ENCODE data around the gene SLC35A1.
A peak's percentile ranks its signal among the peaks of the same experiment; 100 is the strongest.
"Not testable (repeated sequence)": the region's sequence is repeated elsewhere in the genome, so short reads cannot be mapped to it uniquely, and the experiment has no call there.

SLC35A1 gene

GRCh38 chr6:87472525-87473418 is at the start of gene SLC35A1:
TSS of gene SLC35A1 (plus strand) at chr6:87472974. CDS start at chr6:87473004, 30 bp downstream.
- peak; percentile 85 for DNase-seq (ENCODE audit: low spot score)

DNA sequence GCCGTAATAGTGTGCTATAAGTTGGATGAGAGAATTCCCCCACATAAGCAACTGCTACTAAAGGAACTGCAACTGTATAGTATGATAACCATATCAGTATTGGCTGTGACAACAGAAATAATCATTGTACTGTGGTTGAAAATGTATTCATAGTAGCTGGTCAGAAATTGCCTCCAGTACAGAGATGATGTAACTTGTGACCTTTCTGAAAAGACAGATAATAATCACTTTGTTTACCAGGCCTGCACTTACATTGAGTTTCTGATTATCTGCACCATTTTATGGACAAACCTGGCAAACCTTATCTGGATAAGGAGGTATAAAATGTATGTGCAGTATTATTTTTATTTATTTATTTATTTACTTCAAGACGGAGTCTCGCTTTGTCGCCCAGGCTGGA is 46.0 kb upstream of the SLC35A1 start:
- no peak for DNase-seq (ENCODE audit: low spot score)

DNA sequence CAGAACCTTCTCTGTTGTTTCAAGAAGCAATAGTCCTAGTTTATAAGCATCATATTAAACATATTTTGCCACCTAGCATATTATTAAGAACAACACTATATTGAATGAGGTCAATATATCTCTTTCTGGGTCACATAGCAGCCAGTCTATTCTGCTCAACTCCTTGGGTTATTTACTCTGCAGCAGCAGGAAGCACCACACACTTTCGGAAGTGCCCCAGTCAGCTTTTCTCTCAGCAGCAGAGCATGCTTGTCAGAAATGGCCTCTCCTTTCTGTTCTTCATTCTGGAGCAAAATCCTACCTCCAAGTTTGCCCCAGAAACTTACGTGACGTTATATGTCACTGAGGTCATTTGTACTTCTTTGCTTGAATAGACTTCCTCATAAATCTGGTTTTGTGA is 42.3 kb upstream of the SLC35A1 start:
- DNase-seq (ENCODE audit: low spot score) = no peak

- DNase-seq (ENCODE audit: low spot score) = no peak
Measured at GRCh38 chr6:87431263-87431662, 41.5 kb upstream of the SLC35A1 start.

GRCh38 chr6:87436435-87436834 is 36.3 kb upstream of the SLC35A1 start:
- DNase-seq (ENCODE audit: low spot score) = peak; percentile 38

GRCh38 chr6:87441711-87442110 is 31.1 kb upstream of the SLC35A1 start:
- no peak for DNase-seq (ENCODE audit: low spot score)

DNA sequence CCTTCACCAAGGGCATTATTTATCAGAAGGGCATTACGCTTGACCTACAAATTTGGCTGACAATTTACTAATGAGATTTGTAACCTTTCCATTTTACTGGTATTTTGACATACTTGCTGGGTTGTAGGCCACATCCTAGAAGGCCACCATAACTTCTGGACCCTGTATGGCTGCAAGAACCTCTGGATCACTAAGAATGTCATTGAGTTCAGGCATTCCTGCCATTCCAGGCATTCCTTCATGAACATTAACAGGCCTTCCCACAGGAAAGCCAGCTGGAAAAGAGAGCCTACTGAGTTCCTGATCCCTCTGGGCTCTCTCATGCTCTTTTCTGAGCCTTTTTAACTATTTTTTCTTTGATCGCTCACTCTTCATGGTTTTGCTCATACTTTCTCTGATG is 28.4 kb upstream of the SLC35A1 start:
- no peak for DNase-seq (ENCODE audit: low spot score)

- DNase-seq (ENCODE audit: low spot score) = no peak
Measured at GRCh38 chr6:87465051-87465450, 7.7 kb upstream of the SLC35A1 start.

DNA sequence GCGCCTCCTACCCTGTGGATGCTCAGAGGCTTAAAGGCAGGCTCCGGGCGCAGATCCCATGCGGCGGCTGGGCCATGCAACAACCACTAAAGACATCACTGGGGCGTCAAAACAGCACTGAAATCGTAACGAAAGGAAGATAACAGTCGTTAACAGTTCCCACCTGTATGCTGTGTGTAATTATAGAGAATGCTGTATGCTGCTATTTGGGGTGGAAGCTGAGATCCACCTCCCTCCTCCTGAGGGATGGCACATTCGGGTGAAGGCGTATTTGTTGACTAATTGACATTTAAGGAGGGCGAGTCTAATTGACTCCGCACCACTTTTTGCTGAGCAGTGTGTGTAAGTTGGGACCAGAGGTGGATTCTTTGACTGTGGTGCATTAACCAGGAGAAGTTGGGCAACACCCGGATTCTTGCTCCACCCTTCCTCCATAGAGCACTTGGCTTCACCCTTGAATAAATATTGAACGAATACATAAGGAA is 687 bp downstream of the SLC35A1 start:
- DNase-seq (ENCODE audit: low spot score) = peak; percentile 56

- DNase-seq (ENCODE audit: low spot score) = no peak
Measured at GRCh38 chr6:87481931-87482330, 9.2 kb downstream of the SLC35A1 start.

DNA sequence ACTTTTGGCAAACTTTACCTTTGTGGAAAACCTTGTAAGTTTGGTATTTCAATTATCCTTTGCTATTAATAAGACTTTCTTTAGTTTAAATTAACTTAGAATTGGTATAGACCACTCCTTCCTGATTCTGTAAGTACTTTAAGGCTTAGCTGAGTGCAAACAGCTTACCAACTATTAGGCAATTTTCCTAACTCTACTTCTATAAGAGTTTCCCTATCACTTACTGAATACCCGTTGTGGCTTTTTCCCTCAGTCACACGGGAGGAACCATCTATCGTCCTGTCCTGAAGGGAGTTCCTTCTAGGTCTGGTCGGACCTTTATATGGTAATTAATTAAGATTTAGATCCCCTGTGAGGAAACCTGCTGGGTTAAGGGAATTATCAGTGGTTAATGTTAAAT is 9.6 kb downstream of the SLC35A1 start:
- DNase-seq (ENCODE audit: low spot score) = no peak

DNA sequence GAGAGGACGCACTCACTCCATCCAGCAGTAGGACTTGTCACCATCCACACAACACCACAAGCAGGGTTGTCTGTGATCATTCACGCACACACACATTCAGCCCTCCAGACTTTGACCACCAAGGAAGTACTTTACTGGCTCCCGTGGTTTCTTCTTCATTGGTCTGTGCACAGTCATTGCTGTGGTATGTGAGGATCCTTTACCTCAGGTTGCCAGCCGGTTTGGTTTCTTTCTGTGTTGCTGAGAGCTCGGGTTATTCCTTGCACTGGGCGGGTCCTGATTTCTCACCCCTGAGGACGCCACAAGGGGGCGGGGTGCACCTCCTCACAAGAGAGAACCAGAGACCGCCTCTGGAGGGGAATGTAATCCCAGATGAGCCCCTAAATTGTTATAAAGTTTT is 11.2 kb downstream of the SLC35A1 start:
- DNase-seq (ENCODE audit: low spot score) = peak; percentile 7

DNA sequence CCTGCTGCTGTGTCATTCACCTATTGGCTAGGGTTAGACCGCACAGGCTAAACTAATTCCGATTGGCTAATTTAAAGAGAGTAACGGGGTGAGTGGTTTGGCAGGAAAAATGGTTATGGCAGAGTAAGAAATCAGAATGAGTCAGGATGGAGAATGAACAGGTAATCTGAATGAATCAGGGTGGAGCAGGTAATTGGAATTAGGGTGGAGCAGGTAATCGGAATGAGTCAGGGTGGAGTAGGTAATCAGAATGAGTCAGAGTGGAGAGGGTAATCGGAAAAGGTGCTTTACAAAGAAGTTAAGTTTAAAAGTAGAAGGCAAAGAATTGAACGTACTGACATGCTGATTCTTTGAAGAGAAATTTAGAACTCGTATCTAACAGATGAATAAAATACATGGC is 11.7 kb downstream of the SLC35A1 start:
- DNase-seq (ENCODE audit: low spot score) = no peak

DNA sequence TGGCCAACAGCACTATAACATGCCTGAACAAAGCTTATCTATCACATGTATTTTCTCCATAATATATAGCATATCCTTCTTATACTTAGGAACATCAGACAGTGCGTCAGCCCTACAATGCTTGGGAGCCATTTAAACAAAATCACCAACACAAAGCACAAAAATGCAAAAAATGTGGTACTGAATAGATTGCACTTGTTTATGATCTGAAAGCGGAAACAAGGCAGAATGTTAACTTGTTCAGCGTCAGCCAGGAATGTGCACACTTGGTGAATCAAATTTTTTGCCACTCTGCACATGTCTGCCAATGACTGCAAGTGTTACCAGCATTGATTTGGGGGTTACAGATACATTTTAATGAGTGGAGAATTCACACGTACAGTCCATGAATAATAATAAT is 14.8 kb downstream of the SLC35A1 start:
- no peak for DNase-seq (ENCODE audit: low spot score)

DNA sequence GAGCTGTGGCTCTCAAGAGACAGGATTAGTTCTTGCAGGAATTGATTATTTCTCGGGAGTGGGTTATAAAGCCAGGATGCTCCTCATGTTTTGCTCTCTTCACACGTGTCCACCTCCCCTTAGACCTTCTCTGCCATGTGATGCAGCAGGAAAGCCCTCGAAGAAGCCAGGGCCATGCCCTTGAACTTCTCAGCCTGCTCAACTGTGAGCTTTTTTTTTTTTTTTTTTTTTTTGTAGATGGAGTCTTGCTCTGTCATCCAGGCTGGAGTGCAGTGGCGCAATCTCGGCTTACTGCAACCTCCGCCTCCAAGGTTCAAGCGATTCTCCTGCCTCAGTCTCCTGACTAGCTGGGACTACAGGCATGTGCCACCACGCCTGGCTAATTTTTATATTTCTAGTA is 16.6 kb downstream of the SLC35A1 start:
- DNase-seq (ENCODE audit: low spot score) = not testable (repeated sequence)

- no peak for DNase-seq (ENCODE audit: low spot score)
Measured at GRCh38 chr6:87494761-87495422, 22.1 kb downstream of the SLC35A1 start.

DNA sequence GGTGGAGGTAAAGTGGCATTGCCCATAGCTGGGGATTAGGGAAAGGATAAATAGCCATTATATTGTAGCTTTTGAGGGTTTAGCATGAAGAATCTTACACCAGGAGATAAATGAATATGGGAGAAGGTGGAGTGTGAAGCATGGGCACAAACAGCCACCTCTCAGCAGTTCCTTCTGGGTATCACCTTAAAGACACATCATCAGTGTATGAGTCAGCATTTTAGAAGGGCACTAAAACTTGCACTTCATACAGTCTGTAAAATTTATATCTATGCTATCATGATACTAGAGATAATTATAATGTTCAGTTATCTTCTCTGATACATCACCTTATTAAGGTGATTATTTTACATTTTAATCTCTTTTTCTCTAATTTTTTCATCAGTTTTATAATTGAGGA is 25.3 kb downstream of the SLC35A1 start:
- DNase-seq (ENCODE audit: low spot score) = no peak

- no peak for DNase-seq (ENCODE audit: low spot score)
Measured at GRCh38 chr6:87501809-87502572, 29.2 kb downstream of the SLC35A1 start.

DNA sequence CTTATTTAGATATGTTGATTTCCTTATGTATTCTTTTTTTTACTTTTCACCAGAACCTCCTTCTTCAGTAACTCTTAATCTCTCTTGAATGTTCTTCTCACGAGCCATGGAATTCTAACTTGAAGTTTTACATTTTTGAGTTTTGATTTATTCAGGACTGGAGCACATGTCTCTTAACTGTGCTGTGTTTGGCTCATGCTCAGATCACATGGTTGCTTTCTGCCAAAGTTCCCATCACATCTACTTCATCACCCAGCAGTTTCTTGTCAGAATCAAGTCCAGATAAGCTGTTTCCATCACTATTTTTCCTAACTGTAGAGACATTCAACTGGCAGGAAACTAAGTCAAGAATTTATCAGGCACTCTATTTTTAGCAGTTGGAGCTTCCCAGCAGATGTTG is 31.7 kb downstream of the SLC35A1 start:
- DNase-seq (ENCODE audit: low spot score) = no peak

- DNase-seq (ENCODE audit: low spot score) = no peak
Measured at GRCh38 chr6:87514831-87515230, 42.1 kb downstream of the SLC35A1 start.

DNA sequence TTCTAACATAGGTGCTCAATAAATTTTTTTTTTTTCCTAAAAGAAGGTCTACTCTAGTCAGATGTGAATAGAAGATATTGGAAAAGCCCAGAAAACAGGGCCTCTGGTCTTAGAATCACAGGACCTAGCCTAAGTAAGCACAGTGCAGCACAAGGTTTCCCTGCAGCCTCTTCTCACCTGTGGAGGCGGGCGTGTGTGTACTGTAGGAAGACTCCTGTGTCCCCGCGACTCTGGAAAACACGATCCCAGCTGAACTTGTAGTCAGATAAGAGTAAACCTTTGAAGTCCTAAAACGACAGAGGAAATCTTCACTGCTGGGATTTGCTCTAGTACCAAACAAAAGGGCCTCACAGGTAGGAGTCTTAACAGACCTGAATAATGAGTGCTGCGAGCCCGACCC is 45.7 kb downstream of the SLC35A1 start:
- DNase-seq (ENCODE audit: low spot score) = no peak

- DNase-seq (ENCODE audit: low spot score) = no peak
Measured at GRCh38 chr6:87522686-87523085, 49.9 kb downstream of the SLC35A1 start.

GRCh38 chr6:87529221-87529620 is 56.4 kb downstream of the SLC35A1 start:
- no peak for DNase-seq (ENCODE audit: low spot score)
